Endothelial cell of umbilical vein (primary cell): ENCODE results near the gene GSE1.

ENCODE experiments used
- EZH2 ChIP-seq: IDR thresholded peaks from 2 replicates; pipeline ENCODE4 v1.6.1; 2012; ENCODE audit warnings: borderline replicate concordance, low read depth, mild to moderate bottlenecking, moderate library complexity, low read length, inconsistent platforms; ENCODE audit not compliant: severe bottlenecking
- GATA2 ChIP-seq: IDR thresholded peaks from 2 replicates; pipeline ENCODE4 v1.7.0; 2011; ENCODE audit warnings: low read depth, mild to moderate bottlenecking, moderate library complexity, mixed read lengths, low read length; ENCODE audit not compliant: insufficient read length, insufficient read depth
- POLR2A ChIP-seq: IDR thresholded peaks from 2 replicates; pipeline ENCODE4 v1.6.1; 2012; ENCODE audit warnings: low read depth, mild to moderate bottlenecking, control low read depth, low read length
- POLR2AphosphoS5 ChIP-seq: IDR thresholded peaks from 2 replicates; pipeline ENCODE4 v1.6.1; 2012; ENCODE audit warnings: low read depth, mild to moderate bottlenecking, control low read depth, low read length, moderate library complexity; ENCODE audit not compliant: insufficient read depth
- TF ChIP-seq, protein P1 (sequence below), 2 donors: IDR thresholded peaks; 1 replicate in 1 of 2; 2 replicates in 1 of 2; pipeline ENCODE4 v1.5.1; 2011; ENCODE audit warnings: low read length in 2 of 2, mild to moderate bottlenecking in 2 of 2, moderate library complexity in 2 of 2, control low read depth in 1 of 2, inconsistent platforms in 1 of 2, low read depth in 1 of 2; ENCODE audit not compliant: insufficient read depth in 1 of 2; ENCODE audit errors: extremely low read depth in 1 of 2

DNA sequence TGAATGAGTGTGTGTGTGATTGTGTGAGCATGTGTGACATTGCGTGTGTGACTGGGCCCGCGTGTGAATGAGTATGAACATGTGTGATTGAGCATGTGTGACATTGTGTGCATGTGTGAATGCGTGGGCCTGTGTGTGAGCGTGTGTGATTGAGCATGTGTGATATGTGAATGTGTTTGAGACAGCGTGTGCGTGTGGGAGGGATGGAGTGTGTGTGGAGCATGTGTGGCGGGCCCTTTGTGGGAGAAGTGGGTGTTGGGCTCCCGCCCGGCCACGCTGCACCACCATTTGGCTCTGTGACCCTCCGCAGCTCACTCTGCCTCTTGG, 22.7 kb upstream of the GSE1 start:
- TF ChIP-seq POLR2AphosphoS5: no peak
- TF ChIP-seq, protein P1, sequence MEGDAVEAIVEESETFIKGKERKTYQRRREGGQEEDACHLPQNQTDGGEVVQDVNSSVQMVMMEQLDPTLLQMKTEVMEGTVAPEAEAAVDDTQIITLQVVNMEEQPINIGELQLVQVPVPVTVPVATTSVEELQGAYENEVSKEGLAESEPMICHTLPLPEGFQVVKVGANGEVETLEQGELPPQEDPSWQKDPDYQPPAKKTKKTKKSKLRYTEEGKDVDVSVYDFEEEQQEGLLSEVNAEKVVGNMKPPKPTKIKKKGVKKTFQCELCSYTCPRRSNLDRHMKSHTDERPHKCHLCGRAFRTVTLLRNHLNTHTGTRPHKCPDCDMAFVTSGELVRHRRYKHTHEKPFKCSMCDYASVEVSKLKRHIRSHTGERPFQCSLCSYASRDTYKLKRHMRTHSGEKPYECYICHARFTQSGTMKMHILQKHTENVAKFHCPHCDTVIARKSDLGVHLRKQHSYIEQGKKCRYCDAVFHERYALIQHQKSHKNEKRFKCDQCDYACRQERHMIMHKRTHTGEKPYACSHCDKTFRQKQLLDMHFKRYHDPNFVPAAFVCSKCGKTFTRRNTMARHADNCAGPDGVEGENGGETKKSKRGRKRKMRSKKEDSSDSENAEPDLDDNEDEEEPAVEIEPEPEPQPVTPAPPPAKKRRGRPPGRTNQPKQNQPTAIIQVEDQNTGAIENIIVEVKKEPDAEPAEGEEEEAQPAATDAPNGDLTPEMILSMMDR (IDR thresholded peaks at IDR 0.05; ENCODE audit: extremely low read depth in 1 of 2, insufficient read depth in 1 of 2, low read depth in 1 of 2, low read length in 2 of 2): no peak
- TF ChIP-seq POLR2A: no peak
- TF ChIP-seq EZH2: no peak
- no peak for TF ChIP-seq GATA2
